Fibroblast of the aortic adventitia (primary cell): ENCODE measurements around the gene FOXN1. TPM values are rescaled to one million over a fixed set of nuclear protein-coding genes. Genes with fewer than 3 reads are reported as not detected.

ENCODE experiments used
- DNase-seq: peaks from one replicate; pipeline ENCODE4 v3.0.0-alpha.2; 2010; ENCODE audit warnings: low read depth
- H3K4me3 ChIP-seq: 2 replicates; pipeline ENCODE4 v1.5.1; 2011; ENCODE audit warnings: low read depth, mild to moderate bottlenecking, control low read depth, low read length, moderate library complexity
- total RNA-seq: library from RNA; depleted of rRNA; stranded (reverse); fragments of >200 nt; gene quantifications from 2 replicates; pipeline ENCODE4 v1.2.3, GENCODE V29; 2012; ENCODE audit warnings: low replicate concordance
- TF ChIP-seq, protein P1 (sequence below): IDR thresholded peaks from 2 replicates; pipeline ENCODE4 v1.5.1; 2011; ENCODE audit warnings: mild to moderate bottlenecking, low read length, control low read depth, inconsistent platforms; ENCODE audit not compliant: insufficient read depth

The FOXN1 gene
- total RNA-seq, 1 donor = not detected

DNA sequence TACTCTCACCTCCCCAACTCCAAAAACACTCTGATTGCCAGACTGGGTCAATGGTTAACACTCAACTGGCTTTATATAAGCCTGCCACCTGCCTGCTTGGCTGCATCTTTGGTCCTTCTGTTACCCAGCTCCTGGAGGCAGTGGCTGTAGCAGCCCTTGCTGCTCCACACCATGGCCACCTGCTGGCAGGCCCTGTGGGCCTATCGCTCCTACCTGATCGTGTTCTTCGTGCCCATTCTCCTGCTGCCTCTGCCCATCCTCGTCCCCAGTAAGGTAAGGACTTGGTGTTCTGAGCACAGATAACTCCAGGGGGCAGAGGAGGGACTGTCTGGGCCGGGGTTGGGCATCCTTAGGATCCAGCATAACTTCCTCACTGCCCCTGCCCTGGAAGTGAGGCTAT, 32.6 kb upstream of the FOXN1 start, which contains the start of gene SLC13A2:
TSS of gene SLC13A2 (plus strand) at position 103 of the 400 bp plus-strand sequence. CDS start at position 172, 69 bp downstream.
- DNase-seq = no peak
- H3K4me3 ChIP-seq = no peak within 1 kb of the TSS
- TF ChIP-seq, protein P1, sequence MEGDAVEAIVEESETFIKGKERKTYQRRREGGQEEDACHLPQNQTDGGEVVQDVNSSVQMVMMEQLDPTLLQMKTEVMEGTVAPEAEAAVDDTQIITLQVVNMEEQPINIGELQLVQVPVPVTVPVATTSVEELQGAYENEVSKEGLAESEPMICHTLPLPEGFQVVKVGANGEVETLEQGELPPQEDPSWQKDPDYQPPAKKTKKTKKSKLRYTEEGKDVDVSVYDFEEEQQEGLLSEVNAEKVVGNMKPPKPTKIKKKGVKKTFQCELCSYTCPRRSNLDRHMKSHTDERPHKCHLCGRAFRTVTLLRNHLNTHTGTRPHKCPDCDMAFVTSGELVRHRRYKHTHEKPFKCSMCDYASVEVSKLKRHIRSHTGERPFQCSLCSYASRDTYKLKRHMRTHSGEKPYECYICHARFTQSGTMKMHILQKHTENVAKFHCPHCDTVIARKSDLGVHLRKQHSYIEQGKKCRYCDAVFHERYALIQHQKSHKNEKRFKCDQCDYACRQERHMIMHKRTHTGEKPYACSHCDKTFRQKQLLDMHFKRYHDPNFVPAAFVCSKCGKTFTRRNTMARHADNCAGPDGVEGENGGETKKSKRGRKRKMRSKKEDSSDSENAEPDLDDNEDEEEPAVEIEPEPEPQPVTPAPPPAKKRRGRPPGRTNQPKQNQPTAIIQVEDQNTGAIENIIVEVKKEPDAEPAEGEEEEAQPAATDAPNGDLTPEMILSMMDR = no peak

DNA sequence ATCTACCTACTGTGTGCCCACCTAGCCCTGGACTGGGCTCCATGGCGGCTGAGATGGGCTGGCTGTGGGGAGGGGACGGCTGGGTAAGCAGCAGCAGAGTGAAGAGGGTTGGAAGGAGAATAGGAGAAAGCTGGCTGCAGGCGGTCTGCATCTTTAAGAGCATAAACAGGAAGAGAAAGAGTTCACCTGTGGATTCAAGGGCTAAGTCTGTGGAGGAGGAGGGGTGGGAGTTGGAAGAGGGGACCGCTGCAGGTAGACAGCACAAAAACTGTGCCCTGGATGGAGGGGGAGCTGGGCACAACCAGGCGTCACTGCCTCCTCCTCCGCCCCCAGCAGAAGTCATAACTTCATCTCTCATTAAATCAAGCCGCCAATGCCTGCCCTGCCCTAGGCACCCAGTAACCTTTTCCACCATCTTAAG, 32.0 kb upstream of the FOXN1 start:
- TF ChIP-seq, protein P1 = no peak
- H3K4me3 ChIP-seq = no peak overlapping the region
- no peak for DNase-seq

DNA sequence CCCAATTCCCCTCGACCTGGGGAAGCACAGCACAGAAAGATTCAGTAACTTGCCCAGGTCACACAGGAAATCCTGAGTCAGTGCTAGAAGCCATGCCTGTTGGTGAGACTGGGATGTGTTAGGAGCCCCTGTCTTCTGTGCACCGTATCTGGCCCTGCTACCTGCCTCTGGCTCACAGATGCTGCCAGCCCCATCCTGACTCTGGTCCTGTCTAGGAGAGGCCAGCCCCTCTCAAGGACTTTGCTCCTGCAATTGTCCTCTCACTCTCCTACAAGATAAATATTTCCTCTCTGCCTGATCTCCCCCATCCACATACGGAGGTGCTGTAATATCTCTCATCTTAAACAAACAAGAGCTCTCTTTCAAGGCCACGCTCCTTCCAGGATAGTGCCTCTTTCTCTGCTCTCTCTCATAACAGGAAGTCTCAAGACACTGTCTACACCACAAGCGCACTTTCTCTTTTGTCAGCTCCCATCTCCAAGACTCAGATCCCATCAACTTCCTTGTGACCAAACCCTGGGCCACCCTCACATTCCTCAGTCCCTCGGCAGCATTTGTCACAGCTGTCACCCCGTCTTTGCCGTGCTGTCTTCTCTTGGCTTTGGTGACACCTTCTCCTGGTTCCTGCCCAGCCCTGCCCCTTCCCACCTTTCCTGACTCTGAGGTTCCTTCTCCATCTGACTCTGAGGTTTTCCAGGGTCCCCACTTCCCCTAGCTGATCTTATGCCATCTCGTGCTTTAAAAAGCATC, 30.8 kb upstream of the FOXN1 start:
- DNase-seq = no peak
- no peak overlapping the region for H3K4me3 ChIP-seq
- TF ChIP-seq, protein P1 = no peak

DNA sequence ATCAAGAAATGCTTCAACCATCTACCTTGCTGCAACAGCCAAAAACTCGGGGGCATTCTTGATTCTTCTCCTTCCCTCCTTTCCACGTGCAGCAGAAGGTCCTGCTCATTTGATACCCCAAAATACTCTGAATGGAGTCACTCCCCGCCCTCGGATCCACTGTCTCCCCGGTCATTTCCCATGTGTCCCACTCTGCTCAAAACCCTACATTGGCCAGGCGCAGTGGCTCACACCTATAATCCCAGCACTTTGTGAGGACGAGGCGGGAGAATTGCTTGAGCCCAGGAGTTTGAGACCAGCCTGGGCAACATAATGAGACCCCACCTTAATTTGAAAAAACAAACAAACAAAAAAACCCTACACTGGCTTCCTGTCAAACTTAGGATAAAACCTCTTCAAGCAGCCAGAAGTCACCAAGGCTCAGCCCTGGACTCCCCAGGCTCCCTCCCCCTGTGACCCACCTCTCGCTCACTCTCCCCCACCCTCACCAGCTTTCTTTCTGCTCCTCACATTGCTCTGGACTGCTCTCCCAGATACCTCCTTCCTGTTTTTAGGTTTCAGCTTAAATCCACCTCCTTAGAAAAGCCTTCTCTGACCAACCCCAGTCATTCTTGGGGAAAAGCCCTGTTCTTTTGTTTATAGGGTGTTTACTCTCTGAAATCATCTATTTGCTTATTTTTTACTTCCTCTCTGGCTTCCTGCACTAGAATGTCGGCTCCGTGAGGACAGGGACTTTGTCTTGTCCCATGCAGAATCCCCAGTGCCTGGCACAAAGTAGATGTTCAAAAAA, 29.9 kb upstream of the FOXN1 start:
- TF ChIP-seq, protein P1 = no peak
- no peak overlapping the region for H3K4me3 ChIP-seq
- no peak for DNase-seq

DNA sequence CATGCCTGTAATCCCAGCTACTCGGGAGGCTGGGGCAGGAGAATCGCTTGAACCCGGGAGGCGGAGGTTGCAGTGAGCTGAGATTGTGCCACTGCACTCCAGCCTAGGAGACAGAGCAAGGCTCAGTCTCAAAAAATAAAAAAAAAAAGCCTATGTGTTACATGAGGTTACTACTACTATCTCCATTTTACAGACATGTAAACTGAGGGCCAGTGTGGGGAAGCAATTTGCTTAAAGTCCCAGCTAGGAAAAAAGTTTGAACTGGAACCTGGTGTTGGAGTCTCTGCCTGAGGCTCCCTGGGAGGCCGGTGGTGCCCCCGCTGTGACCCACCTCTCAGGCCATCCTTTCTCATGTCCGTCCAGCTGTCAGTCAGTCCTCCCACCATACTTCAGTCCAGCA, 28.2 kb upstream of the FOXN1 start:
- no peak overlapping the region for H3K4me3 ChIP-seq
- TF ChIP-seq, protein P1 = no peak
- no peak for DNase-seq

DNA sequence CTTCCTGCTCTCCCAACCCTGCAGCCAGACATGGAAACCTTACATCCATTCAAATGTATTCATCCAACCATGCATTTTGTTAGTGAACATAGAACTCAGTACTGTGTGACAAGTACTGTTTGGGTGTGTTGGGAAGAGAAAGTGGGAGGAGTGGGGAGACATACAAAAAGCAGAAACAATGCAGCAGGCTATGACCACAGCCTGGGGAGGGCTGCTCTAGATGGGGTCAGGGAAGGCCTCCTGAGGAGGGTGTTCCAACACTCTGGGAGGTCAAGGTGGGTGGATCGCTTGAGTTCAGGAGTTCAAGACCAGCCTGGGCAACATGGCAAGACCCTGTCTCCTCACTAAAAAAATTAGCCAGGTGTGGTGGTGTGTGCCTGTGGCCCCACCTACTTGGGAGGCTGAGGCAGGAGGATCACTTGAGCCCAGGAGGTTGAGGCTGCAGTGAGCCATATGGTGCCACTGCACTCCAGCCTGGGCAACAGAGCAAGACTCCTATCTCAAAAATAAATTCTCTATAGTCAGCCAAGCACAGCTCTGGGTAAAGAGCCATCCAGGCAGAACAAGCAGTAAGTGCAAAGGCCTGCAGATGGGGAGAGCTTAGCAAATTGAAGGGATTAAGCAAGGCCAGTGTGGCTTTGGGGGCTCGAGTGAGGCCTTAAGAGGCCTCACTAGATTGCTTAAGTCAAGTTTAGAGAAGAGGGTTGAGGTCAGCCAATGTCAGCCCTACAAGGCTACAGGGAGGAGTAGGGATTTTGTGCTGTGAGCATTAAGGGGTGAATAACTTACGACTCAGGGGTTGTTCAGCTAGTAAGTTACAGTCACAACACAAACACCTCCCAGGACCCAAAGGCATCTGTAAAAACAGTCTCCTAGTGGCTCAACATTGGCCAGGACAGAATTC, 27.2 kb upstream of the FOXN1 start:
- no peak for DNase-seq
- TF ChIP-seq, protein P1 = no peak
- no peak overlapping the region for H3K4me3 ChIP-seq
